HG03520 (cell line): ENCODE measurements around the gene POGLUT3.
A peak's percentile ranks its signal among the peaks of the same experiment; 100 is the strongest.

Source experiments
- ATAC-seq: cut with Tn5 transposase; IDR thresholded peaks from one replicate; pipeline ENCODE4 v1.9.1; 2021; ENCODE audit warnings: mild to moderate bottlenecking, moderate library complexity; ENCODE audit not compliant: unreplicated experiment

The POGLUT3 gene

DNA sequence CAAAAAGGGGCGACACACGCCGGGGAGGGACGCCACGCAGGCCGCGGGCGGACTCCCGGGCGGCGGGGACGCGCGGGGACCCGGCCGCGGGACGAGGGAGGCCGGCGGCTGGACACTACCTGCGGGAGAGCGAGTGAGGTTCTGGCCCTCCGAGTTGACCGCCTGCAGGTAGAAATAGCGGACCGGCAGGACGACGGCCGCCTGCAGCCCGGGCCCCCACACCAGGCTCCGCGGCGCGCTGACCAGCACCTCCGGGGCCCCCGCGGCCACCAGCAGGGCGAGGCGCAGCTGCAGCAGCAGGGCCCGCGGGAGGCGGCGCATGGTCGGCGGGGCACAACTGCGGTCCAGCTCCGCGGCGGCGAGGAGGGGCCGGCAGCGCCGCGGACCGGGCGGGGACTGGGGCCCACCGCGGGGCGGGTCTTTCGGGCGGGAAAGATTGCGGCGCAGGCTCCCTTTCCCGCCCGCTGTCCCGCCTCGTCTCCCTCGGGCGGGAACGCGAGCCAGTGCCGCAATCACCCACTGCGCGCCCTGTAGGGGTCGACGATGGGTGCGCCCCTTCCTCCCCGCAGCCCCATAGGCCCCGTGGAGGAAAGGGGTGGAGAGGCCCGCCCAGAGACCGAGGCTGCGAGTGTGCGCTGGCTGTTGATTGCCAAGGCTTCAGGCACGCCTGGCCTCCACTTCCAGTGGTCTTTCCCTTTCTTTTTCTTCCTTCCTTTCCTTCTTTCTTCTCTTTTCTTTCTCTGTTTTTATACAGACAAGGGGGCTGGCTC is at the start of gene POGLUT3:
TSS of gene POGLUT3 (minus strand) at position 339 of the 770 bp plus-strand sequence. CDS start at position 321, 18 bp downstream.
- peak; percentile 51 for ATAC-seq

DNA sequence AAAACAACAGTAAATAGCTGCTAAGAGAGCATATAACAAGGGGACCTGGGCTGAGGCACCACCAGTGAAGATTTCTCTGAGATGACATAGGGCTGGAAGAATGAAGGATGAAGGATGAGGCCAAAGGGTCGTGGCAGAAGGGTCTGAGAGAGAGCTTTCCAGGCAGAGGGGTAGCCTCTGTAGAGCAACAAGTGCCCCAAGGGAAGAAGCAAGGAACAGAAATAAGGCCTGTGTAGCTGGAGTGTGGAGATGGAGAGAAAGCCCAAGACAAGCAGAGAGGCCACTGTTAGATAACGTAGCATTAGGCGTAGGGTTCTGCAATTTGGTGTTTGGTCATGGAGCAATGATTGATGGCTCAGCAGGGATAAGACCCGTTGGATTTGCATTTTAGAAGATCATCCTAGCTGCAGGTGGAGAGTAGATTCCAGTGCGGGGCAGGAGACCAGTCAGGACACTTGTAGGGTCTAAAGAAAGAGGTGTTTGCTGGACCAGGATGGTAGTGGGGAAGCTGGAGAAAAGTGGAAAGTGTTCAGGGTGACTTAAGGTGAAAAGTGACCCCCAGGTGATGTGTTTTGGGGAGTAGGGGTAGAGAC is 47.8 kb upstream of the POGLUT3 start:
- no peak for ATAC-seq

GRCh38 chr11:108543316-108543964 is 45.3 kb upstream of the POGLUT3 start:
- ATAC-seq, result no peak

DNA sequence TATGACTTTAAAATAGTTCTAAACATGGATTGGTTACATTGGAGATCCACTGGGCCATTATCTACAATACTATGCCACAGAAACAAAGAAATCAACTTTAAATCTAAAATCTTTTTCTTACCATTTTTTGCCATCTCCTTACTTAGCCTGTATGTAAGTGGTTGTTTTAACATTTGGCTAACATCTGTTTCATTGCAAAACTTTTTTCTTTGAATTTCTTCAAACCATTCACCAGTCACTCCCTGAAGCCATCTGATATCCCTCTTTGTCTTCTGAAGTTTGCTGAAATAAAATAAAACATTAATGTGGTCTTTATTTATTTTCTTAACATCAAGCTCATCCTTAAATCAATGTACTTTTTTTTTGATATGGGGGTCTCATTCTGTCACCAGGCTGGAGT is 43.3 kb upstream of the POGLUT3 start:
- ATAC-seq, result no peak

DNA sequence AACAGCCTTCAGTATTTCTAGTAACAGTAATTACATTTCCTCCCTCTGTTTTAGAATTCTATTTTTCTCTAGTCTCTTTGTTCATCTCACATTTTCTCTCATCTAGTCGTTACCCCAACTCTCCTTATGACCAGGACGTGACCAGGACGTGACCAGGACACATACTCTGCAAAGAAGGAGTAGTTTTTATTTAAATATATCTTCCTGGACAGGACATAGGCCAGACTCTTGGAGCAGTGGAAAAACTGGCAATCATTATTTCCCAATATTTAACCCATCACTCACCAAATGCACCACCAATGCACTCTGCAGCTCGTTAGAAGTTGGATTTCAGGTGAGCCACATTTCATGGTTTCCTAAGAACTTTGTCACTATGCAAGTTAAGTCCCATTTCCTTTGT is 40.3 kb upstream of the POGLUT3 start:
- no peak for ATAC-seq

GRCh38 chr11:108538022-108538424 is 39.8 kb upstream of the POGLUT3 start:
- peak; percentile 51 for ATAC-seq

GRCh38 chr11:108536783-108537182 is 38.6 kb upstream of the POGLUT3 start:
- no peak for ATAC-seq

- no peak for ATAC-seq
Observed at GRCh38 chr11:108535384-108535955, 37.3 kb upstream of the POGLUT3 start.

DNA sequence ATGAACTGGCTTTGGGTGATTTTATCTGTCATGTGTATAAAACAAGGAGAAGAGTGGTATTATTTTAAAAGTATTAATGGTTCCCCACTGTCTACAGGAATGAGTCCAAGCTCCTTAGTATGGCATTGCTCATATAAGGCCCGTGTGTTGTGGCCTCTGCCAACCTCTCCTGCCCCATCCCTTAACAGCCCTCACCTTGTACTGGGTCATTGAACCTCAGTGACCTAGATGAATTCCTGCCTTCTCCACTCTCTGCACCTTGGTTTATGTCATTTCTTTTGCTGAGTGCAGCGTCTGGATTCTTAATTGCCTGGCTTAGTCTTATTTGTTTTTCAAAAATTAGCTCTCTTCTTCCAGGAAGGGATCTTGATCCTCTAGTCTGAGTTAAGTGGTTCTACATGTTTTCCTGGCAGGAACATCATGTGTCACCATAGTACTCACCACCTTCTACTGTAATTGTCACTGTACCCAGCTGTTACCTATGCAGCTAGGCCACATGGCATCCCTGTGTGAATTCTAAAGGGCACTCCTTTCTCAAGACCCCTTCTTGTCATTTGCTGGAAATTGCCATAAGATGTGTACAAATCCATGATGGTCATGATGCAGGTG is 36.2 kb upstream of the POGLUT3 start:
- no peak for ATAC-seq

GRCh38 chr11:108530426-108530825 is 32.2 kb upstream of the POGLUT3 start:
- ATAC-seq, result no peak

DNA sequence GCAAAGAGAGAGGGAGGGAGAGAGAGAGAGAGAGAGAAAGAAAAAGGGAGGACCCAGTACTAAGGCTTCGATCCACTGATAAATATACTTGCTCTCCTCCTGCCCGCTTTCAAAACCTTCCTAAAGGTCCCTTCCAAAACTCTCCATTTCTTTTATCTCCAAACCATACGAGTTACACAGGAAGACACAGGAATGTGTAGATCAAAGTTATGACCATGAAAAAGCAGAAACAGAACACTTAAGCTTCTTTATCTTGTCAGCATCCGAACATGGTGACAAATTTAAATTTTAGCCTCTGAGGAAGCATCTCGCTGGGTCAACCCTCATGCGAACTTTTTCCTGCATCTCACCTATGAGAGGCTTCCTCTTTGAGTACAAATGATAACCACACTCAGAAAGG is 29.2 kb upstream of the POGLUT3 start:
- ATAC-seq, result no peak

DNA sequence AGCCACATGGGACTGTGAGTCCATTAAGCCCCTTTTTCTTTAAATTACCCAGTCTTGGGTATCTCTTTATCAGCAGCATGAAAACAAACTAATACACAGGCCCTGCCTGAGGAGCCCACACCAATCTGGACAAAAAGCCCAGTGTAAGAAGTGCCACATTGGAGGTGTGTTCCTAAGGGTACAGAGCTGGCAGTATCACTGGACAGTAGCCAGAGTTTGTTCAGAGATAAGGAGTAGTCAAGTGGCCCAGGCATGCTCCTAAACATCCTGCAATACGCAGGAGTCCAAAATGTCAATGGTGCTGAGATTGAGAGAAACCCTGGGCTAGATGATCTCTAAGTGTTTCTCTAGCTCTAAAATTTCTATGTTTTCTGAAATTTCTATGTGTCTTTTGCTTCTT is 27.0 kb upstream of the POGLUT3 start:
- no peak for ATAC-seq

- no peak for ATAC-seq
Observed at GRCh38 chr11:108524422-108524821, 26.2 kb upstream of the POGLUT3 start.

GRCh38 chr11:108522318-108522717 is 24.1 kb upstream of the POGLUT3 start:
- ATAC-seq, result no peak

GRCh38 chr11:108518581-108518980 is 20.4 kb upstream of the POGLUT3 start:
- no peak for ATAC-seq

- no peak for ATAC-seq
Observed at GRCh38 chr11:108516125-108516524, 17.9 kb upstream of the POGLUT3 start.

DNA sequence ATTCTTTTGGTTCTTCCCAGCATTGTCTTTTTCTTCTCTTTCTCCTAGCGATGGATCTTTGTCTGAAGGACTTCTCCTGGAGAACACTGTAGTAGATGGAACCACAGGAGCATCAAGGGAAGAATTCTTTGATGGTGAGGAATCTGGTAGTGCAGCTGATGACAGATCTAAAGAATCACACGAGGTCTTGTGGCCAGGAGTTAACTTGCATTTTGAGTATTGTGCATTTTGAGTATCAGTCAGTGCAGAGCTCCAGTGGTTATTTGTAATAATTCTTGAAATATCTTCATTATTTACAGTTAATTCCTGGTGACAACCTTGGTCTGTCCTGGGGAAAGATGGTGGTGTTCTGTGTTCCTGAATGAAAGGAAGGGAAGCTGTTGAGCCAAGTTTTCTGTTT is 14.5 kb upstream of the POGLUT3 start:
- ATAC-seq, result no peak

DNA sequence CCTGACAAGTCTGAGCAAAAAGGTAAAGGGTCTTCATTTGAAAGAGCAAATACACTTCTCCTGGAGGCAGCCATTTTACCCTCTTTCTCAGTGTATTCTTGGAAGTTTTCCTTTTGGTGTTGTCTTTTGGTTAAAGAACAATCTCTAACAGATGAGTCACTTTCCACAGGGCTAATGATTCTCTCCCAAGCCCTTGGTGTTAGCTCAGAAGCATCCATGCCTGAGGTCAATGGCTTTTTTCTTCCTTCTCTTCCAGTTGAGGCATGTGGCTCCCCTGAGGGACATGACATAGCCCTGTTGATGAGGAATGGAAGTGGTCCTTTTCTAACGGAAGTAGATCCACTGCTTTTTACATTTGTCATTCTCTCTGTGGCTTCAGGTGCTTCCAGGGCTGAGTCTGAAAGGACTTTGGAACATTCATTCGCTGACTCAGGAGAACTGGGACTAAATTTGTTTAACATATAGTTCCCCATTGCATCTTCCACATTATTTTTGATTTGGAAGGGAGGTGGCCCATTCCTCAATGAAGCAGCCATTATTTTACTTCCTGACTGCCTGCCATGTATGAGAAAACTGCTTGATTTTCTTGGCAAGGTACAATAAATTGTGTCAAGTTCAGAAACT is 13.8 kb upstream of the POGLUT3 start:
- no peak for ATAC-seq

DNA sequence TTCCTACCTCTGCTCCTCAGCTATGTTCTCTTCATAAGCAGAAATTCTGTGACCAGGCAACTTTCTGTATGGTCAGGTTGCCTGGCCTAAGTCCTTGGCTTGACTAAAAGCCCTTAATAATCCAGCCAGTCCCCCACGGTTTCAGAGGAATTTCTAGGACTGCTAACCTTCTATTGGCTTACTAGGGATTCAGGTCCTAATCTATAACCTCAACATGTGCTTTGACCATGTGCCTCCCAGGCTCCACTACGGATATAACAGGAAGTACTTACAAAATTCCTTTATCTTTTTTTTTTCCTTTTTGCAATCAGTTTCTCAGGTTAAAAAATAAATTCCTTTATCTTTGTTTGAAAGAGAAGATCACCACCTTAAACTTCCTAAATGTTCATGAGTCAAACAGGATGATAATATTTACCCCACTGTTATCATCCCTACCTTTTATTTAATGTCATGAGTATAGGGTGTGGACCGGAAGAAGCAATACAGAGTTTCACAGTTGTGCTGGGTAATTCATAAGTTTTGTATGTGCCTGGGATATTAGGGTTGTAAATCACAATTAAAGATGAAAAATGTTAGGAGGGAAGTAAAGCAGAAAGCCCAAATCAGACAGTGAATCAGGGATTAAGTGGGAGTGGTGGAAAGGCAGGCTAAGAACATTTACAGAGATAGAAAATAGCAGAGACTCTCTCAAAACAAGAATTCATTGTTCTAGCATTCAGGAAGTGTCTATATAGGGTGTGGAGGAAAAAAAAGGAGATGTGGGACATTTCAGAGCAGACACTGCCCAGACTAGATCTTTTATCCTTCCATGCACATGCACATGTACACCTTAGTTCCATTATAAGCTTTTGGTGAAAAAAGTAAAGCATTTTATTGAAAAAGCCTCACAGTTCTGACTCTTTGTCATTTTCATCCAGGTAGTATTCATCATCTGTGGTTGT is 10.7 kb upstream of the POGLUT3 start:
- no peak for ATAC-seq

GRCh38 chr11:108501396-108501795 is 3.2 kb upstream of the POGLUT3 start:
- no peak for ATAC-seq
